NCI-H345 treated with DMSO at 0.1 percent for 48 hours (cell line): ENCODE data around the gene WDR59.
"Not testable (repeated sequence)": the region's sequence is repeated elsewhere in the genome, so short reads cannot be mapped to it uniquely, and the experiment has no call there.

Experiments used
- DNase-seq: peaks from one replicate; lab custom pipeline; 2025; ENCODE audit not compliant: unreplicated experiment; lab: John Stamatoyannopoulos, UW

WDR59 gene

GRCh38 chr16:74921051-74921450, 63.9 kb downstream of the WDR59 start:
- no peak for DNase-seq

DNA sequence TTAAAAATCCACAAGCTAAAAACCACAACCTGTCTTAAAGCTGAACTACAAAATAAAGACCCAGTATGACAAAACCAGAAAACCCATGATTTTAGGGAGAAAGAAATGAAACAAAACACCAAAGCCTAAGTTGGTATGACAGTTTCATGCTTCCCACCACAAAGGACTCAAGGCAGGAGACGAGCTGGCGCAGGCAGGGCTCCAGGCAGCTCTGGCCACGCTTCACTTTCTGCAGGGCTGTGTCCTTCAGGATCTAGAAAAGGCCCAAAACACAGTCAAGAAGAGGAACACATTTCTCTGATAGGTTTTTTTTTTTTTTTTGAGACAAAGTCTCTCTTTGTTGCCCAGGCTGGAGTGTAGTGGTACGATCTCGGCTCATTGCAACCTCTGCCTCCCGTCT, 75.3 kb downstream of the WDR59 start:
- no peak for DNase-seq

DNA sequence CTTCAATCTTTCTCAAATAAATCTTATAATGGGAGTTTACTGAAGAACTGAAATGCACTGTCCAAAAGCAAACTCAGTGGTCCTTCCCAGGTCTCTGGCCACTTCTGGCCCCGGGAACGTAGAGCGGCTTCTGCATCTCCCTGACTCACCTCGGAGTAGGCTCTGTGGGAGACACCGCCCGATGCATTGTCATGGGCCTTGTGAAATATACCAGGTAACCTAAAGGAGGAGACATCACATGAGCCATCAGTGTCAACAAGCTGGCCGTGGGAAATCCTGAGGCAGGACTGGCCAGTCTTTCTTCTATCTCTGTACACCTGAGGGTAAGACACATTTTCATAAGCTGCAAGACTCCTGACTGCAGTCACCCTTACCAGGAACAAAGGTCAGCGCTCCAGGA, 76.2 kb downstream of the WDR59 start:
- not testable (repeated sequence) for DNase-seq

GRCh38 chr16:74903901-74904678, 80.8 kb downstream of the WDR59 start:
- DNase-seq = no peak

GRCh38 chr16:74903120-74903519, 81.8 kb downstream of the WDR59 start:
- no peak for DNase-seq

- no peak for DNase-seq
Measured at GRCh38 chr16:74902161-74902560, 82.8 kb downstream of the WDR59 start.

GRCh38 chr16:74901606-74902005, 83.3 kb downstream of the WDR59 start:
- no peak for DNase-seq

DNA sequence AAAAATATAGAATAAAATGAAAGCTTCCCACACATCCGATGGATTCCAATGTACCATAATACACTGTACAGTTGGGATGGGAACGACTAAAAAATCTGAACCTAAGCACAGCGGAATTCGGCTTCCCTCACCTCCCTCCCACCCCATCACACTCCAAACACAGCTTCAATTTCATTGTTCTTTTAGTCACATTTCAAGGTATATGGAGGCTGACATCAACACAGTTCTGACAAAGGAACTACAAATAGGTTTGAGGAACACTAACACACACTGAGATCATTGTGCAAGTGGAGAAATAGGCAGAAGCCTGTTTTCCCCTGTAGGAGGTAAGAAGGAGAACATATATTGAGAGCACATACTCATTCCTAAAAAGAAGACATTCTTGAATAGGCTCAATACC, 85.1 kb downstream of the WDR59 start:
- no peak for DNase-seq

DNA sequence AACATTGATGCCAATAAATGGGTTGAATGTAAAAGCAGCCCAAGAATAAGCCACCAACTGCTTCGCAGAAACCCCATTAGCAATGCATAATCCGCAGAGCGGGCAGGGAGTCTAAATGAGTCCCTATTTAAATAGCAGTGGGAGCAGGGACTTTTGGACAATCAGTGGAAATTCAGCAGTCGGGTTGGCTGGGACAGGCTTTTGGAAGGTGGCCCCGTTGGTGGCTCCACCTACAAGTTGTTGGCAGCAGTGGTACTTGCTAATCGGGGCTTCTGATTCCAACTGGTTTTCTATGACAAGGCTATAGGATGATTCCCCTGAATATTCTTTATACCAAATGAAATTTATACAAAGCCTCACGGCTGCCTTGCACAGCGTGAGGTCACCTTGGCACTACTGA, 86.3 kb downstream of the WDR59 start:
- no peak for DNase-seq

- DNase-seq = no peak
Measured at GRCh38 chr16:74896389-74897370, 88.2 kb downstream of the WDR59 start.

- DNase-seq = no peak
Measured at GRCh38 chr16:74893541-74893940, 91.4 kb downstream of the WDR59 start.

DNA sequence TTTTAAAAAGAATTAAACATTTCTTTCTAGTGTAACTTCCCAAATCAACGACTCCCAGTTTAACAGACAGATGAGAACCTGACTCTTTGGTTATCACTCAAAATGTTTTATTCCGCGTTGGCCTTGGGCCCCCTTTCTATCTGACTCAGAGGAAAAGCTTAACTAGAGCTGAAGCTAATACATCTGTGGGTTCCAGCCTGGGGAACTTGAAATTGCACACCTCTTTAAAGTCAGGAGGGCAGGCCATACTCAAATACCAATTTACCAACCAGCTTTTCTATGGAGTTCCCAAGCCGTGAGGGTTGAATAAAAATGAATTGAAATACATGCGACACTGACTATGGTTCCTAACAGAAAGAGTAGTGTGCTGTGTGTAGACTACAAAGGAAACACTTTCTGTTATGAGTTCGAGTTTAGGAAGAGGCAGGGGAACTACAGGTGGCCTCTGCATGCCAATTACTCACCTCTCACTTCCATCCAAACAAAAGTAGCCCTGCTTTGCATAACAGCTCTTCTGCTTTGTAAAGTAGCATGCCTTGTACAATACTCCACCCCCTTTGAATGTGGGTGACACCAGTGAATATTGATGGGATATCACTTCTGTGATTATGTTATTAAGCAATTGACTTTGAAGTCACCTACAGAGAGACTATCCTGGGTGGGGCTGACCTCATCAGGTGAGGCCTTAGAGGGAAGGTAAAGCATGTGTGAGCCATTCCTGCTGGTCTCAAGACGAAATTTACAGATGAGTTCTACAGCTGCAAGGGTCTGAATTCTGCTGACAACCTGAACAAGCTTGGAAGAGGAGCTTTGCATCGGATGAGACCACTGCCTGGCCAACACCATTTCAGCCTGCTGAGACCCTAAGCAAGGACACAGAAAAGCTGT, 92.1 kb downstream of the WDR59 start:
- DNase-seq = no peak

DNA sequence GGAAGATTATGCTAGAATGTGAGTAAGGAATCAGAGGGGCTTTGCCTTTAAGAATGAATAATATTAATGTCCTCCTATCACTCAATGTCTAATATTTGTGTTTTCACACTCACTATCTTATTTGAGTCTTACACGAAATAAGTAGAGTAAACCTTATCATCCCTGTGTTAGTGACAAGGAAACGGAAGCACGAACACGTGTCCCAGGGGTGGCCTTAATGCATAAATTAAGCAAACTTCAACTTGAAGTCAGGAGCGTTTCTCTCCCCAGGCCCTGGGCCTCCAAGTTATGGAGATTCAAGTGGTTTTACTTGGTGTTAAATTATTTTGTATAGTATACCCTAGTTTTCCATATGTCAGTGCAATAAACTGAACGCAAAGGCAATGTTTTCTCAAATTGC, 96.0 kb downstream of the WDR59 start:
- no peak for DNase-seq

DNA sequence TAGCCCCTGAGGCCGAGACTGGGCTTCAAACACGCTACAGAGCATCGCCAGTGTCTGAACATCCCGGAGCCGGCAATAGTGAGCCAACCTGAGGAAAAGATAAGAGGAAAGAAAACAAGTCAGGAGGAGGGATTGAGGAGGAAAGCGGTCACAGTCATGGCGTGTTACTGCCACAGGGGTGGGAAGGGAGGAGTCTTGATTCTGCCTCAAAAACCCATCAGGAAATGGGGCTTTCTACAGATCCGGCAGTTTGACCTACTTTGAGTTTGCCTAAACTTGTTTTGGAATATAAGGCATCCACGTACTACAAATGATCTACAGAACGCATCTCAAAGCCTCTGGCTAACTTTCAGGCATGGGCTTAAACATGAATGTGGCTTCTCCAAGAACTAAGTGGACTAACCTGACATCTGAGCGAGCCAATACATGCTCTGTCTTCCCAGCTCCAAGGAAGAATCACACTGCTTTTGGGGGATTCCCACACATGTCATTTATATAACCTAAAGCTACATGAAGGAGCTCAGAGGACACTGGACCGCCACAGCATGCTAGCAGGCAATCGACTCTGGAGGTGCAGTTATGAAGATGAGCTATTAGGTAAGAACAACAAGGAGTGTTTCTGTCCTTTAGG, 96.6 kb downstream of the WDR59 start:
- DNase-seq = no peak

DNA sequence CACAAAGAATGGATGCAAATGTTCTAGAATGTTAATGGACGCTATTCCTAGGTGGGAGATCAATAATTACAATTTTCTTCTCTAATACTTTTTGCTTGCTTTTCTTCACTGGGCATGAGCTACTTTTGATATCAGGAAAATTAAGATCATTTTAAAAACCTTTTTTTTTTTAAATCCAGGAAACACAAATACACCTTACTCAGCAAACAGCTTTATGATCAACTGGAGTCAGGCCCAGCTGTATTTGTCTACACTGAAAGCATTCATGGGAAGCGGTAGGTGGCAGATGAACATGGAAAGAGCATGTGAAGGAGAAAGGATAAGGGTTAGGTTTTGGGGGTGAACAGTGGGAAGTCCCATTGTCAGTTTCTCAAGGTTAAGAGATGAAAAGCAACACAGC, 97.8 kb downstream of the WDR59 start:
- no peak for DNase-seq

- DNase-seq = no peak
Measured at GRCh38 chr16:74877706-74878105, 107.2 kb downstream of the WDR59 start.

GRCh38 chr16:74874912-74875546, 109.9 kb downstream of the WDR59 start:
- no peak for DNase-seq

DNA sequence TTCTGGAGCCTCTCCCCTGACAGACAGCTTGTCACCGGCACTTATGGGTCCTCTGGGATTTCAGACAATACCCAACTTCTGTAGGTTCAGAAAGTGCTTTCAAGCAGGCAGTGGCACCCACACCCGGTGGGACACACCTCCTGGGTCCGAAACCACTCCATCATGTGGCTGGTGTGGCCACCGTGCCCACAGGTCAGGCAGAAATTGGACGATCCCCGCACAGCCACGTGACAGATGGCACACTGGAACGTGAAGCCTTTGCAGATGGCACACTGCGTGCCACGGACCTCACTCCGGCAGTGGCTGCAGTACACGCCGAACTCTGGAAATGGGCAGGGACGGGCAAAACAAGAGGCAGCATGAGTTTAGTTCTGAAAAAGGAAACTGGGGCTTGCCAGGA, 110.8 kb downstream of the WDR59 start:
- no peak for DNase-seq

DNA sequence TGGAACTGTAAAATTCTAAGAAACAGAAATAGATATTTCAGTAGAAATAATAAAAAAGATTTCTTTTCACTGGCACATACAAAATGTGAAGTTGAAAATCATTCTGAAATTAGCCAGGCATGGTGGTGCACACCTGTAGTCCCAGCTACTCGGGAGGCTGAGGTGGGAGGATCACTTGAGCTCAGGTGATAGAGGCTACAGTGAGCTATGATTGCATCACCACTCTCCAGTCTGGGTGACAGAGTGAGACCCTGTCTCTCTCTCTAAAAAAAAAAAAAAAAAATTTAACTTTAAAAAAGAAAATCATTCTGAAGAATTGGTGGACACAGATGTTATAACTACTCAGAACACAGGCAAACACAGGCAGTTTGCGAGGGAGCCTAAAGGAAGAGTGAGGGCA, 112.6 kb downstream of the WDR59 start:
- no peak for DNase-seq

- DNase-seq = no peak
Measured at GRCh38 chr16:74871608-74872007, 113.3 kb downstream of the WDR59 start.
